Measurements from ENCODE around the gene TTLL1. TPM values are rescaled to one million over a fixed set of nuclear protein-coding genes. Genes with fewer than 3 reads are reported as not detected.

TTLL1 gene
- total RNA-seq, 2 donors from 2014 or later: 1.1 to 4.3 TPM

DNA sequence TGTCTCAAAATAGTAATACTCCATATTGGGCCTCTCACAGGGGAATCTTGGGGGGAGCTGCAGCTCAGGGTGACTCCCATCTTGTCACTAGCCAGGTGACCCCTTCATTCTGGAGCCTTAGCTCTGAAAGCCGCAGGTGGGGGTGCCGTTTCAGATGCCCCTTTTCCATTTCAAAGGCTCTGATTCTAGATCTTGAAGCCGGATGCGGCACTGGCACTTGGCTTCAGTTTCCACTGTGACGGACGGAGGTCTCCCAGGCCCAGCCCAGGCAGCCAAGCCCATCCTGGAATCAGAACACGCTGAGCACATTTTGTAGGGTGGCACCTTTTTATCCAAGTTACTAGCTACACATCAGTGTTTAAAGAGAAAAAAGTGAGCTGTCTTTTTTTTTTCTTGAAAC lies 27.7 kb upstream of the TTLL1 start:
- Histone ChIP-seq H3K27me3 (replicated peaks; ENCODE audit: insufficient read depth) (peaks cover 8% of the 10 kb centered on the region), H3K4me3 (no peak overlapping the region), H3K9me3 (no peaks in the 10 kb centered on the region), H3K36me3 (no peaks in the 10 kb centered on the region), H3K27ac (no peak overlapping the region), H3K4me1 (ENCODE audit: control insufficient read depth in 1 of 2, low read depth in 2 of 2) (no peaks in the 10 kb centered on the region)
- DNase-seq (ENCODE audit: low spot score) (no peak), ATAC-seq (ENCODE audit: insufficient number of reproducible peaks, low FRiP score, low read depth) (no peak)
- TF ChIP-seq, protein P1, sequence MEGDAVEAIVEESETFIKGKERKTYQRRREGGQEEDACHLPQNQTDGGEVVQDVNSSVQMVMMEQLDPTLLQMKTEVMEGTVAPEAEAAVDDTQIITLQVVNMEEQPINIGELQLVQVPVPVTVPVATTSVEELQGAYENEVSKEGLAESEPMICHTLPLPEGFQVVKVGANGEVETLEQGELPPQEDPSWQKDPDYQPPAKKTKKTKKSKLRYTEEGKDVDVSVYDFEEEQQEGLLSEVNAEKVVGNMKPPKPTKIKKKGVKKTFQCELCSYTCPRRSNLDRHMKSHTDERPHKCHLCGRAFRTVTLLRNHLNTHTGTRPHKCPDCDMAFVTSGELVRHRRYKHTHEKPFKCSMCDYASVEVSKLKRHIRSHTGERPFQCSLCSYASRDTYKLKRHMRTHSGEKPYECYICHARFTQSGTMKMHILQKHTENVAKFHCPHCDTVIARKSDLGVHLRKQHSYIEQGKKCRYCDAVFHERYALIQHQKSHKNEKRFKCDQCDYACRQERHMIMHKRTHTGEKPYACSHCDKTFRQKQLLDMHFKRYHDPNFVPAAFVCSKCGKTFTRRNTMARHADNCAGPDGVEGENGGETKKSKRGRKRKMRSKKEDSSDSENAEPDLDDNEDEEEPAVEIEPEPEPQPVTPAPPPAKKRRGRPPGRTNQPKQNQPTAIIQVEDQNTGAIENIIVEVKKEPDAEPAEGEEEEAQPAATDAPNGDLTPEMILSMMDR (IDR thresholded peaks at IDR 0.05): no peak

DNA sequence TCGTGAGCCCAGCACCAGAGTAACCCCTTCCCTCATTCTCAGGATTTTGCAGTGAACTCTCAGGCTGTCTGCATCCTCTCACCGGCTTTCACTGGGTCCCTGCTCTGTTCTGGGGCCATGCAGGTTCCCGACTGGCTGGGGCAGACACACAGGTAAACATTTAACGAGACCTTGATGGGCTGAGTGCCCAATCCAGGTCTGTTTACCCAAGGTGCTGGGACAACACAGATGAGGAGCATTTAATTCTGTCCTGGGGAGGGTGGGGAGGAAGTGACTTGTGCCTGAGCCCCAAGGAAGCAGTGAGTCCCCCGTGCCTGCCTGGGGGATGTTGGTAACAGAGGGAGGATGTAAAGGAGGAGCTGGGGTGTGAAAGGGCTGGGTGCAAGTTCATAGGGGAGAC lies 25.8 kb upstream of the TTLL1 start:
- peaks cover 10% of the 10 kb centered on the region for H3K27me3 ChIP-seq (replicated peaks; ENCODE audit: insufficient read depth)
- no peak for ATAC-seq (ENCODE audit: insufficient number of reproducible peaks, low FRiP score, low read depth)
- no peak overlapping the region for H3K27ac ChIP-seq
- TF ChIP-seq, protein P1 (IDR thresholded peaks at IDR 0.05): no peak
- DNase-seq (ENCODE audit: low spot score): no peak
- H3K9me3 ChIP-seq: no peaks in the 10 kb centered on the region
- no peak overlapping the region for H3K4me3 ChIP-seq
- no peaks in the 10 kb centered on the region for H3K36me3 ChIP-seq
- peaks cover 9 to 17% of the 10 kb centered on the region in 2 donors for H3K4me1 ChIP-seq (ENCODE audit: control insufficient read depth in 1 of 2, low read depth in 2 of 2)

DNA sequence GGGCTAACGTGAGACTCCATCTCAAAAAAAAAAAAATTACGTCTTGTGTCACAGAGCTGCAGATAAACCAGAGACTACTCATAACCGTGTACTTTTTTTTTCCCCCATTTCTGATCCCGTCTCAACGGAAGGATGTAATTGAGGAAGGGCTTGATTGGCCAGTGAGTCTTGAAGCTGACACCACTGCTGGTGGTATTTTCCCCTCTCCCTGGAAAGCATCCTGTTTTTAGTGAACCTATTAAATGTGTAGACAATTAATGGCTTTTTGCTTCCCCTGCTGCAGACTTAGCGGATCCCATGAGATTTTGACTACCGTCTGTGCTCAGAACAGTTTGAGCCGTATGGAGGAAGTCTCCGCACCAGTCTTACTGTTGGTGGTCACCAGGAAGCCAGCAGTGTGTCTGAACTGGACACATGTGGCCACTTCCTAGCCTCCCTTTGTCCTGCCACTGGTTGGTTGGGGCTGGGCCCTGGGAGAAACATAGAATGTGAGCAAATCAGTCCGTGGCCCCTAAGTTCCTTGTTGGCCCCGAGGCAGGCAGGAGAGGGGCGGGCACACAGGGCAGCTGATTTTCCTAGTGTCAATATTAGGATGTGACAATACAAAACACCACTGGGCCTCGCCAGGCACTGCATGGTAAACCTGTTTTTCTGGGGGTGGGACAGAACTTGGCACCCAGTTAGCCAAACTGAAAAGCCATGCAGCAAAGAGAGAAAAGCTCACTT lies 24.5 kb upstream of the TTLL1 start:
- Histone ChIP-seq H3K27me3 (replicated peaks; ENCODE audit: insufficient read depth) (peaks cover 10% of the 10 kb centered on the region), H3K9me3 (no peaks in the 10 kb centered on the region), H3K27ac (no peak overlapping the region), H3K4me1 (ENCODE audit: control insufficient read depth in 1 of 2, low read depth in 2 of 2) (peaks cover 9 to 18% of the 10 kb centered on the region in 2 donors), H3K4me3 (no peak overlapping the region), H3K36me3 (no peaks in the 10 kb centered on the region)
- TF ChIP-seq, protein P1 (IDR thresholded peaks at IDR 0.05): no peak
- ATAC-seq (ENCODE audit: insufficient number of reproducible peaks, low FRiP score, low read depth): no peak
- DNase-seq (ENCODE audit: low spot score): no peak

DNA sequence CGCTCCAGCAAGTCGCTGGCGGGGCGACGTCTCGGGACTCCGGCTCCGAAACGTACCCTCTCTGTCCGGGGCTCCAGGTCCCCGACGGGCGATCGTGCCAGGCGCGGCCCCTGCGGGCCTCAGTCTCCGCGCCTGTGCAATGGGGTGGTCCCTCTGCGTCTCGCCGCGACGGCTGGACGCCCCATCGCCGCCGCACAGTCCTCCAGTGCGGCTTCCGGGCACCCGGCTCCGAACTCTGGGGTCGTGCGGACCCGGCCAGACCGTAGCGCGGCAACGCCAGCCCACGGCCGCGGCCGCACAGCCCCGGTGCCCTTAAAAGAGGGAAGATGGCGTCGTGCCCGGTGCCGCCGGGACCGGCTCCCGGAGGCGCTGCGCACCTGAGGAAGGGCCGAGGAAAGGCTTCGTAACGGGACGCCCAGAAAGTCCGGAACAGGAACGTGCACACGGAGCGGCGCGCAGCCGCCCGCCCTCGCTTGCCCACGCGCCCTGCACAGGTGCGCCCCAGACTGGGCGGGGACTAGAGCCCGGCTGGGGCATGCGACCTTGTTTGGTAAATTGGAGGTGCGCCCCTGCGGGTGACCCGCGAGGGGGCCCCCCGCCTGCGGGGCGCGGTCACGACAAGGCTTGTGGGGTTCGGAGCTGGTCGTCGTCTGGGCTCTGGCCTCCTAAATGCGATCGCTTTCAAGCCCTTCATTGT lies 21.9 kb upstream of the TTLL1 start:
- H3K27me3 ChIP-seq (replicated peaks; ENCODE audit: insufficient read depth): peaks cover 10% of the 10 kb centered on the region
- TF ChIP-seq, protein P1 (IDR thresholded peaks at IDR 0.05): no peak
- H3K9me3 ChIP-seq: no peaks in the 10 kb centered on the region
- no peak for DNase-seq (ENCODE audit: low spot score)
- peak overlapping the region; percentile 81 for H3K4me3 ChIP-seq
- peaks cover 9 to 18% of the 10 kb centered on the region in 2 donors for H3K4me1 ChIP-seq (ENCODE audit: control insufficient read depth in 1 of 2, low read depth in 2 of 2)
- no peak for ATAC-seq (ENCODE audit: insufficient number of reproducible peaks, low FRiP score, low read depth)
- no peak overlapping the region for H3K27ac ChIP-seq
- H3K36me3 ChIP-seq: no peaks in the 10 kb centered on the region

DNA sequence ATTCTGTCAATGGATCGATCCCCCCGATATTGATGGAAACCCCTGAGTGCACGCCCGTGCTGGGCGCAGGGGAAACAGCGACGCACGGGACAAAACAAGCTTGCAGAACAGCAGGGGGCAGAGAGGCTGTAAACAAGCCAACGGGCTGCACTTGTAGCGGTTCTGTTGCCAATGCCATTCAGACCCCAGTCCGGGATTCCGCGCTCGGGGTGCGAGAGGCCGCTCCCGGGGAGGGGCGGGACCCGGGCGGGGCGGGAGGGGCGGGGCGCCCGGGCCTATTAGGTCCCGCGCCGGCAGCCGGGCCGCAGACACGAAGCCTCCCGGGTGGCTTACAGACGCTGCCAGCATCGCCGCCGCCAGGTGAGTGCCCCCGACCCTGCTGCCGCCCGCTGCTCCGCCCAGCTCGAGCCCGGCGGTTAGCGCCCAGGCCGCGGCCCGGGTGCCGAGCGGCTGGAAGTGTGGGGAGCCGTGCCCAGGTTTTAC lies 21.3 kb upstream of the TTLL1 start, which contains the start of gene BIK:
Gene BIK (plus strand): TSS at position 307 of the 483 bp plus-strand sequence. CDS start 13,273 bp downstream, outside the sequence.
- DNase-seq (ENCODE audit: low spot score): no peak
- peaks cover 10% of the 10 kb centered on the region for H3K27me3 ChIP-seq (replicated peaks; ENCODE audit: insufficient read depth)

More for the DNA sequence above, 21.3 kb upstream of the TTLL1 start, which contains the start of gene BIK:
- ATAC-seq (ENCODE audit: insufficient number of reproducible peaks, low FRiP score, low read depth): no peak
- H3K4me3 ChIP-seq: peak within 1 kb of the TSS; percentile 81
- TF ChIP-seq, protein P1 (IDR thresholded peaks at IDR 0.05): peak; percentile 12
- H3K36me3 ChIP-seq: no peaks in the 10 kb centered on the region
- H3K9me3 ChIP-seq: no peaks in the 10 kb centered on the region
- H3K27ac ChIP-seq: no peak within 1 kb of the TSS
- peaks cover 9 to 18% of the 10 kb centered on the region in 2 donors for H3K4me1 ChIP-seq (ENCODE audit: control insufficient read depth in 1 of 2, low read depth in 2 of 2)

All from thoracic aorta (tissue), 2 donors.